Activated CD4-positive, CD25-positive, alpha-beta regulatory T cell (primary cell): Measurements from ENCODE around the gene PBX3.

Experiments
- DNase-seq, 4 experiments: peaks; one replicate each; lab custom pipeline; 2025; lab: John Stamatoyannopoulos, UW

The PBX3 gene

GRCh38 chr9:125949703-125950460, 202.7 kb downstream of the PBX3 start:
- DNase-seq: no peak

GRCh38 chr9:125950880-125951471, 203.8 kb downstream of the PBX3 start:
- no peak for DNase-seq

DNA sequence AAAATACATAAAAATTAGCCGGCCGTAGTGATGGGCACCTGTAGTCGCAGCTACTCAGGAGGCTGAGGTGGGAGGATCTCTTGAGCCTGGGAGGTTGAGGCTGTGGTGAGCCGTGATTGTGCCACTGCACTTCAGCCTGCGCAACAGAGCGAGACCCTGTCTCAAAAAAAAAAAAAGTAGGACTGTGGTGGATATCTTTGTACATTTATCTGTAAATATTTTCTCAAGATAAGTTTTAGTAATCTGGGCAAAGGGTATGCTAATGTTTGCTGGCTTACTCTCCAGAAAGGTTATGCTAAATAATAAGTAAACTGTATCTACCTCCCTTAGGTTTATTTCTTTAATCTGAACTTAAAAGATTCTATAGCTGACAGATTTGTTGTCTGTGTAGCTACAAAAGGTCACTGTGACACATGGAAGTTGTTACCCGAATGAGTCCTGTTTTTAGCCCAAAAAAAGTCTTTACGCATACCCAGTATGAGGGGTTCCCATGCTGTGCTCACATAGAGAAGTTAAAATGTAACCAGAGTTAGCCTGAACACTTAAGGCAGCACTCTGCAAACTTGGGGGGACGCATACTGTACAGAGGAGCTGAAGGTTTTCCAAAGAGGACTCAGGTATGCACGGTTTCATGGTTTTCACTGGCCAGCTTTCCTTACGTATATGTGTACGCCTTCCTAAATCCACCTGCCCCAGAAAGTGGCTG, 206.3 kb downstream of the PBX3 start:
- DNase-seq: no peak

GRCh38 chr9:125956102-125956501, 208.9 kb downstream of the PBX3 start:
- DNase-seq: no peak

DNA sequence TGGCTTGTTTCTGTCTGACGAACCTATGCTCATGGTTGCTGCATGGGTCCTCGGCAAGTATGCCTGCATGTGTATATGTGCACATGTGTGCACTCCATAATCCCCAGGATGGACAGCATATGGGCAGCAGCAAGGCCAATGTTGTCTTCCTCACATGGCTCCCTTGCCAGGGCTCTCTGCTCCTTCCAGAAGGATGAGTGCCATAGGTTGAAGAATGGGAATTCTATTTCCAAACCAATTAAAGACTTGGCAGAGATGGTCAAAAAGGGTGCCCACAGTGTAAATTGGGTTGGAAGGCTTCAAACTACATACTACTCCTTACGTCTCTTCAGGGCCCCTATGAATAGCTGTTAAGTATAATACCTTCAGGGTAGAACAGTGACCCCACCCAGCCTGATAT, 212.1 kb downstream of the PBX3 start:
- DNase-seq: no peak

DNA sequence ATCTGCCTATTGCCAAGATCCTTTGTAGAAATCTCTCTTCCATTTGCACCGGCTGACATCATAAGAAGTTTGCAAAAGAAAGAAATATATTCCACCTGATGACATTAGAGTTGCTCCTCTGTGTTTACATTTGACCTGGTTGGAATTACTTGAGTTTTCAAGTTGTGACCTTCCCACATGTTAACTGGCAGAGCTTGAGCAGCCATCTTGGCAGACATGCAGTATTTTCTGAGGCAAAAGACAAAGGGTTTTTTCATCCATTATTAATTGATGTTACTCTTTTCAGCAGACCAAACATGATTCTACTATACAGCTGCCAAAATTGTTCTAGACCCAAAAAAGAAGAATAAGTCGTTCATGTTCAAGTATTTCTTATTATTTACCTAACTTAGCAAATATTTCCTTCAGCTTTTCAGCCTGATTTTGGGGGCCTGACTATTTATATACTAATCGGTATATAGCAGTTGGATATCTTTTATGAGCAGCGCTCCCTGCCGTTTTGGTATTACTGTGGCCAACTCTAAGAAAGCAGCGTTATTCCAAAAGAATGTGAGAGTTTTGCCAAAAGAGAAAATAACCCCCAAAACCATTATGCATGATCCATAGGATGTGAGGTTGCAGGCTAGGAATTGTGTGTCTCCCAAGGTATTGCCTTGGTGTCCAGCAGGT, 212.9 kb downstream of the PBX3 start:
- no peak for DNase-seq

- DNase-seq: no peak
Observed at GRCh38 chr9:125960626-125961025, 213.5 kb downstream of the PBX3 start.

DNA sequence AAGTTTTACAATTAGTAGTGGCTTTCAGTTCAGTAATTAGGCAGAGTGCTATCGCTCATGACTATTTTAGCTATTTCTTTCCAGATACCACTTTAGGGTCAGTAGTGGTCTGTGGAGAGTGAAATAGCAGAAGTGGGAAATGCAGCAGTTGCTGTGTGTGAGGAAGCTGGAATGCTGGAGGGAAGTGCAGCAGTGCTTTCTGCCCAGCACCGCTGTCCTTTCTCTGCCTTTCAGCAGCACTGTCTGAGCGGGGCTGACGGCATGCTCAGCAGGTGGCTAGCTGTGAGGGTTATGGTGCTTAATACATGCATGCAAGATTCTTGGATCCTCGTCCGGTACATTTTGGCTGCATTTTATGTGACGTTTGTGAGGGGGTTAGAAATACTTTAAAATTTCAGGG, 213.9 kb downstream of the PBX3 start:
- DNase-seq: no peak

DNA sequence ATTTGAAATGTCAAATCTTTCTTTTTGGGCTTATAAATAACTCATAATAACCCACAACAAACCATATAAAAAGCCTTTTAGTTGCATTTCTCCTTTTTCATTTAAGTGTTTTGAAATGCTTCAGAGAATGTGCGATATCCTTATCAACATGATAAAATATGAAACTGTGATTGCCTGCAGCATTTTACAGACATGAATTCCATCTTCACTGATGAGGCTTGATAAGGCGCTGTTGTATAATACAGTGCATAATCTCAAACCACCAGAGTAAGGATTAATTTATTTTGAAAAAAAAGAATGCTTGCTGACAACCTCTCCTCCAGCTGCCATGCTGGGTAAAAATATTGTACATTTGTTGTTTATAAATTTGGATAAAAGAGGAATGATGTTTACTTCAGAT, 216.8 kb downstream of the PBX3 start:
- DNase-seq: no peak

DNA sequence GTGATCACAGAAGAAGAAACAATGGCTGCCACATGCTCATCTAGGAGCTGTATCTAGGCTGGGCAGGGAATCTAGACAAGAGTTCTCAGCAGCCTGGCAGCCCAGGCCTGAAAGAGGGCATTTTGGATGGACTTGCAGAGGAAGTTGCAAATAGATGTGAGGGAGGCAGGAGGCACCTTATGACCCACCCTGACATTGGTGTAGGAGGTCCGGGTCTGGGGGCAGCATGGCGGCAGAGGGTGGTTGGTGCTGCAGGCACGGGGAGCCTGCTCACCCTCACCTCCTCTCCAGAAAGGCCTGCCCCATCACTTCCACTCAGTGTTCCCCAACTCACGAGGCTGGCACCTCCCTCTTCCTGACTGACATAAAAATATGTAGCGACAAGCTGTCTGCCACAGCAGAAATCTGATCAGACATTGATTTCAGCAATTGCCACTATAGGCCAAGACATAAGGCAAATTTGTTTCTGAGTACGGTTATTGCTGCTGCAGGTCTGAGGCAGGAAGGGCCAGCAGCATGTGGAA, 217.6 kb downstream of the PBX3 start:
- DNase-seq: no peak

DNA sequence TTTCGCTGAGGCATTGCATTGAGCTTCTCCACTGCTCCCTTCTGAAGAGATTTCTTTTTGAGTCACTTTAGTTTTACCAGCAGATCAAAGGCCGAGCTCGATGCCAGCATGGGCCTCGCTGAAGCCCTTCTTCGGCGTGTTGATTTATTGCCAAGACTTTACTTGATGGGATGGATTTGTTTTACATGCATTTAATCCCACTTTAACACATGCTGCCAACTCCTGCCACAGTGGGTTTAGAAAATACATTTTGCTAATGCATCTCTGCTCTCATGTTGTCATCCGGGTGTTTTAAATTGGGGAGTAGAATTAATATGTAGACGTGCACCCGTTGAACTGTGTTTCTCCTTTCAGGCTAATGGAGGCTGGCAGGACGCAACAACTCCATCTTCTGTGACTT, 218.3 kb downstream of the PBX3 start:
- DNase-seq: no peak

GRCh38 chr9:125966466-125966865, 219.3 kb downstream of the PBX3 start:
- DNase-seq: no peak

DNA sequence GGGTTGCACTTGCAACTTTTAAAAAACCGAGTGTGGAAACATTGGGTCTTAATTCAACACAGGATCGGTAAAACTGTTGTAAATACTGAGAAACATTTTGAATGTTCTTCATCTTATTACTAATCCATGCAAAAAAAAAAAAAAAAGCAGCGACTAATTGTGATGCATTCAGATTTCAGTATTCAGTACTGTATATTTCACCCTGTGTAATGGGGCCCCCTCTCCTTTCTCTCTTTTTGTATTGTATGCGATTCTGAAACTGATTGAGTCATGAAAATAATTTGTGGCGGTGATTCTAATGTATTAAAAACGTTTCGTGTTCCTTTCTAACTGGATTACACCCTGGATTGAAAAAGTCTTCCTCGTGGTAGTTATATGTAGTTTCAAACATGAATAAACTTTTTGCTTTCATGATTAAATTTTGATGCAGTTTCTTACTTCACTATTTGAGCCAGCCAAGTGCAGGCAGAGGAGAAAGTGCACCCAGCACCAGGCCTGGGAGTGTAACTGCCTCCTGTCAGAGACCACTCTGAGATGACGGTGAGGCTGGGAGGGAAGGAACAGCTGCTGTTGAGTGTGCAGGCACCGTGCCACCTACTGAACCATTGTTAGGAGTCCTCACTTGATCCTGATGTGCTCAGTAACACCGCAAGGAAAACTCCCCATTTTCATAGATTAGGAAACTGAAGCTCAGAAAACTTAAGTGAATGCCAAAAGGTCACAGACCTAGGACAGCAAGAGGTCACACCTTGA, 220.0 kb downstream of the PBX3 start:
- DNase-seq: no peak

DNA sequence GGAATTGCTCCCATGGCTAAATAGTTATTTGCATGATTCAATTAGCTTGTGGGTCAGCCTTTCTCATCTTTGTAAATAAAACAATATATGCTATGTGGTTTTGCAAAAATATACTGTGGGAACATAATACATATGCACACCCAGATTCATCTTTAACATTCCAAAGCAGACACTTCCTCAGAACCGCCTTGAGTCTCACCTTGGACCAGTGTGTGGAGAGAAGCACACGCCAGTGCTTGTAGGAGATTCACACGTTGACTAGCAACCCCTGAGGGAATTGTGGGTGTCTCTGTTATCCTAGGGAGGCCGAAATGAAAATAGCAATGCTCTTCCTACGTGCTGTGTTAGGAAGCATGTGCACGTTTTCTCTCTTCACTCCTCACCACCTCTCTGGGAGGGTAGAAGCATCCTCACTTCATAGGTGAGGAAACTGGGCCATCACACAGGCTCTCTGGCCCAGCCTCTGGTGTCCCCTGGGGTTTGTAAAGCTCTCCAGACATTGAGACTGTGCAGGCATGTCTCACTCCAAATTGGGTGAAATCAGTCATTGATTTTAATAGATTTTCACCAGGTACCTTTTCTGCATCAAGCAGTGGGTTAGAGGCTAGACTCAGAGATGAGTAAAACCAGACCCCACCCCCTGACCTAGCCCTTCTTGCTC, 221.7 kb downstream of the PBX3 start:
- no peak for DNase-seq

- DNase-seq: no peak
Observed at GRCh38 chr9:125969462-125969861, 222.3 kb downstream of the PBX3 start.

GRCh38 chr9:125969868-125970267, 222.7 kb downstream of the PBX3 start:
- no peak for DNase-seq

- no peak for DNase-seq
Observed at GRCh38 chr9:125970340-125970739, 223.2 kb downstream of the PBX3 start.

- DNase-seq: no peak
Observed at GRCh38 chr9:125971050-125971449, 223.9 kb downstream of the PBX3 start.

- no peak for DNase-seq
Observed at GRCh38 chr9:125972012-125972729, 225.0 kb downstream of the PBX3 start.

DNA sequence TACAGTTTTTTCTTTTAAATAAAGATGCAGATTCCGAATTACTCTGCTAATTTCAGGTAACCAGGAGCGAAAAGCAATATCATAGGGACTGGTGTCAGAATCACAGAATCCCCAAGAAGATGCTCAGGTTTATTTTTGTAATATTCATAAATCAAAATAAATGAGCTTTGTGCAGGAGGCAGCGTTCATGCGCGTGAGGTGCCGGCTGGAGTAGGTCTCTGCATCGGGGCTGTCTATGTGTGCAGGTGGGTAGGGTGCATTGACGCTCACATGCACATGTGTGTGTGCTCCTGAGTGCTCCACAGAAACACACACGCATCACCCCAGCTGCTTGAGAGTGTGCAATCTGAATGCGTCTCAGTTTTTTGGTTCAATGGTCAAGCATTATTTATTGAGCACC, 226.4 kb downstream of the PBX3 start:
- no peak for DNase-seq

DNA sequence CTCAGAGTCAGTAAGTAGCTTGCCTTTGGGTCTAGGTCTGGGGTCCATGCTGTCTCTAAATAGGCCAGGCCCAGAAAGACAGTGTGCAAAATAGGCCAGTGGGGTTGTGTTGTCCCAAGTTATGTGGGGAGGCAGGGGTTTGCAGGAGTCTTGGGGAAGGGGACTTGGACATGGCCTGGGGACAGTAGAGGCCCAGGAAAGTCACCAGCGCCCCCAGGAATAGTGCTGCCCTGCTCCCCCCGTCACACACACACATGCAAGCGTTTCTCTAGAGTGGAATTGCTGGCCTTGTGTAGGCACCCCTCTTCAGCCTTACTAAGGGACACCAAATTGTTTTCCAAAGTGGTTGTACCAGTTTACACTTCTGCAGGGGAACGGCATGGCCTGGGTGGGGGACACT, 227.5 kb downstream of the PBX3 start:
- no peak for DNase-seq
